SHP77 treated with DMSO at 0.1 percent for 48 hours (cell line): ENCODE data around the gene CDC42BPG.
"Not testable (repeated sequence)": the region's sequence is repeated elsewhere in the genome, so short reads cannot be mapped to it uniquely, and the experiment has no call there.

Experiments
- DNase-seq: peaks from one replicate; lab custom pipeline; 2025; lab: John Stamatoyannopoulos, UW

CDC42BPG gene

GRCh38 chr11:64835616-64836447 lies 8.6 kb downstream of the CDC42BPG start:
- DNase-seq: no peak

- no peak for DNase-seq
Observed at GRCh38 chr11:64834723-64835615, 9.5 kb downstream of the CDC42BPG start.

DNA sequence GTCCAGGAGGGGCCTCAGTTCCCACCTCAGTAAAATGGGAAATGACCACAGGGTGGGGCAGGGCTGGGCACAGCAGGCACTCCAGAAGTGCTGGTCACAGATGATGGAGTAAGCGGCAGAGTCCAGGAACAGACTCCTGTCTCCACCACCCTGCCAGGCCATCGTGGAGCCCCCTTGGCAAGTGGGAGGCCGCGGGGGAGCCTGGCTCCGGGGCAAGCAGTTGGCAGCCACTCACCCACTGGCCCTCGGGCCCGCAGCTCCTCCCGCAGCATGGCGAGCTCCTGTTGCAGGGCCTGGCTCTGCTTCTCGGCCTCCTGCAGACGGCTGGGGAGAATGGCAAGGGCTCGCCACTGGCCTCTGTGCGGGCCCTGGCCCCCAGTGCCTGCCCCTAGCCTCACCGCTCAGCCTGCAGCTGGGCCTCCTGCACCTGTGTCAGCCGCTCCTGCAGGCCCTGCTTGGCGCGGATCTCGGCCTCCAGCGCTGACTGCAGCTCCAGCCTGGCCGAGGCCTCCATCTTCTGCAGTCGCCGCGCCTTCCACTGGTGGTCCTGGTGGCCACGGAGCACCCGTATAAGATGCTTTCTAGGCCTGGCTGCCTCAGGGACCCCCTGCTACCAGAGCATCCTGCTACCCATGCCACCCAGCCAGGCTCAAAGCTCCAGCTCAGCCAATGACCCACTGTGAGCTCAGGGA lies 10.3 kb downstream of the CDC42BPG start:
- no peak for DNase-seq

GRCh38 chr11:64833509-64833908 lies 10.9 kb downstream of the CDC42BPG start:
- DNase-seq: no peak

DNA sequence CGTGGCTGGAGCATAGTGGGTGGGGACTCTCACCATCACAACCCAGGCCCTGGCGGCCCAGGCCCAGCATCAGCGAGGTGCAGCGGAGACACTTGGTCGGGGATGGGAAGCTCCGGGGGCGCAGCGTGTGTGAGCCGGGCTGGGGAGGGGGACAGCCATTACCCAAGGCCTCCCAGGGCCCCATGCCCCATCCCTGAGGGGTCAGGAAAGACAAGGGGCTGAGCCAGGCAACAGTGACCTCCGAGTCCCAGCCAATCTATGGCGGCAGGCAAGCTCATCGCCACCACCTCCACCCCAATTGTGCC lies 11.3 kb downstream of the CDC42BPG start:
- no peak for DNase-seq

DNA sequence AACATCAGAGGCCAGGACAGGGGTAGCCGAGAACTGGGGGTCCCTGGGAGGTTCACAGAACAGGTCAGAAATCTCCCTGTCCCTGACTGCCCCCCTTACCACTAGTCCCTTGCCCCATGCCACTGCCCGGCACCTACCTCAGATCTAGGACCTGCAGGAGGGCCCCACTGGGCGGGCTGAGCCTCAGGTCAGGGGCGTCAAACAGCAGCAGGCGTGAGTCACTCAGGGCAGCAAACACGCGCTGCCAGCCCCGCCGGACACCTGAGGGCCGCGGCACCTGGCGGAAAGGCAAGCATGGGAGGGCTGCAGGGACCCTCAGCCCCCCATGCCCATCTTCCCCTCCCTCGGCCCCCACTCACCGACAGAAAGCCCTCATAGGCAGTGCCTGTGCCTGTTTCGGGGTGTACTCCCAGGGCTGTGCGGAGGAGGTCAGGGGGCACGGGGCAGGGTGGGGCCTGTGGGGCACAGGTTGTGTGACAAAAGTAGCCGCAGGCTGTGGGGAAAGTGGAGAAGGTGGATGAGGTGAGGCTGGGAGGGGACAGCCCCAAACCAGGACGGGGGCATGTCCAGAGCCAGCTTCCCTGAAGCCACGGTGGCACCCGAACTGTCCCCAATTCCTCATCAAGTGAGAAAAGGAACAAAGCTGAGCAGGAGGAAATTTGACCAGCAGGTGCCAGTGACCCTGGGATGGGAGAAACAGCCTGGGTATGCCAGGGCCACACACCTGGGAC lies 11.8 kb downstream of the CDC42BPG start:
- no peak for DNase-seq

DNA sequence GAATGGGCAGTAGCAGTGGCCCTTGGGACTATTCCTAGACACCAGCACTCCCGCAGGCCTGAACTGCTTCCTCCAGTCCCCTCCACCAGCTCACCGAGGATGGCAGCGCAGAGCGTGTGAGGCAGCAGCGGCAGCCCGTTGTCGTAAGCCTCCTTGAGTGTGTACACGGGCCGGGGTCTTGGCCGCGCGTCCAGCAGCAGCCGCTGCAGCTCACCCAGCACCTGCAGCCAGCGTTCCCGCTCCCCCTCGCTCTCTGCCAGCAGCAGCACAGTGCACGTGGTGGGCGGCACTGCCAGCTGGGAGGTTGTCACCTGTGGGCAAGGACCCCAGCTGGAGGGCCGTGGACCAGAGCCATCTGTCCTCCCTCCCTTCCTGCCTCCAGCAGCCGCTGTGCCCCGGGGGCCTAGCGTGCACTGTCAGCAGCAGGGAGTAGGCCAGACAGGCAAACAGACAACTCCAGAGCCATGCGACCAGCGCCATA lies 13.0 kb downstream of the CDC42BPG start:
- DNase-seq: peak; percentile 76

DNA sequence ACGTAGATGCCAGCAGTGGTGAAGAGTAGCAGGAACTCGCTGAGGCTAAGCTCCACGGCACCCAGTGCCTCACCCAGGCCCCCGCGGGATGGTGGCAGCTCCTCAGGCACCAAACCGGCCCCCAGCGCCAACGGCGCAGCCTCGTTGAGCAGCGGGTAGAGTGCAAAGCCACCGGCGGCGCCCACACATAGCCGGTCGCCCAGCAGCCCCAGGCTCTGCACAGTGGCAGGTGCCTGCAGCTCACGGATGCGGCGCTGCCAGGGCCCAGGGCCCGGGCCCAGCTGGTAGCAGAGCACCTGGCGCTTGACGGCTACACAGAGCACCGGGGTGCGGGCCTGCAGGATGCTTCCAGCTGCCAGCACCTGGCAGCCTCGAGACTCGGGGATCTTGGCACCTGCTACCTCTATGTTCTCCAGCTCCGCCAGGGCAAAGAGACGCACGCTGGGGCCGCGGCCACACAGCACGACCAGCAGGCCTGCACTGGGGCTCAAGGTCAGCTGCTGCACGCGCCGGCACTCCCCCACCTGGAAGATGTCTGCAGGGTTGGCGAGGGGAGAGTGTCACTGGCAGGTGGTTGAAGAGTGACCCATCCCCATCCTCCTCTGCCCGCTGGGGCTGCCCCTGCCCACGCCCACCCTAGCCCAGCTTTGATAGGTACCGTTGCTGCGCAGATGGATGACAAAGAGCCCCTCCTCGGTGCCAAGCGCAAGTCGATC lies 14.8 kb downstream of the CDC42BPG start:
- peak; percentile 85 for DNase-seq

DNA sequence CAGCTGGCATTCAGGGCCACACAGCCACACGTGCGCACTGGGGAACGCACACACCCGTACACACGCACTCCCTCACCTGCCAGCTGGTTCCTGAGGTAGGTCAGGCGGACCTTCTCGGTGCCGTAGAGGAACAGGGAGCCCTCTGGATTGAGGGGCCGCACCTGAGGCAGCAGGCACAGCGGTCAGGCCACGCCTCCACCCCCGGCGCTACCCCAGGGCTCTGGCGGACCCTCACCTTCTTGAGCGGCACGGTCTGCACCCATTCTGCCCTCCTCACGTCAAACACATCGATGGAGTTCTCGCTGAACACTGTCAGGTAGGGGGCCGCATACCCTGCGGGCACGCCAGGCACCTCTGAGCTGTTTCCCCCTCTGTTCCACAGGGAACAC lies 17.0 kb downstream of the CDC42BPG start:
- no peak for DNase-seq

DNA sequence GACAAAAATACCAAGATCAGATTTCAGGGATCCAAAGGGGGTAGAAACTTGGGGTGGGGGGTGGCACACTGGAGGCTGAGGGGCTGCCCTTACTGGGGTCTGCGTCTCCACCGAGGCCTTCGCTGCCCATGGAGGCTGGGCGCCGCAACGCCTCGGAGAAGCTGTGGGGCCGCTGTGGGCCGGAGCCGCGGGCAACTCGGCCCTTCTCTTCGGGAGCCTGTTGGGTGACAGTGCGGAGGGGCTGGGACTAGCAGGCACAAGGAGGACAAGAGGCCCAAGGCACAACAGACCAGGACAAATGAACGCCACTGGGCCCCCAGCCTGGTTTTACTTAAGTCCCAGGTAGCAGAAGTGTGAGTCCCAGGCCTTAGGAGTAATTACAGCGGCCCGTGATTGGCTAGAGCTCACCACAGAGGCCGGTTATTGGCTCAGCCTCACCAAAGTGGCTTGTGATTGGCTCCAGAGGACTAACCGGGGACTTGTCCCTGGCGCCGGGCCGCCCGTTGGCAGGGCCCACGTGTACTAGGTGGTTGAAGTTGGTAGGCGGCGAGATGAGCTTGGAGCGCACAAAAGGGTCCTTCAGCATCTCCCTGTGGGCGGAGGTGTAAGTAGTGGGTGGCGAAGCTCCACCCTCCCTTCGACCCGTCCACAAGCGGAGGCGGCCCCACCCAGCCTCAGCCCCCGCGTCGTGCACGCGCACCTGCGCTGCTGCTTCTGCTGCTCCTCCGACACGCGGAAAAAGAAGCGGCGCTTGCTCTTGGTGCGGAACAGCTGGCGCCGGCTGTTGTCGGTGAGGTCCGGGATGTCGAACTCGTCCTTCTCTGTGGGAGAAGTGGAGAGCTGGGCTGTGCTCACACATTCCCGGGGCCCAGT lies 17.6 kb downstream of the CDC42BPG start:
- DNase-seq: no peak

DNA sequence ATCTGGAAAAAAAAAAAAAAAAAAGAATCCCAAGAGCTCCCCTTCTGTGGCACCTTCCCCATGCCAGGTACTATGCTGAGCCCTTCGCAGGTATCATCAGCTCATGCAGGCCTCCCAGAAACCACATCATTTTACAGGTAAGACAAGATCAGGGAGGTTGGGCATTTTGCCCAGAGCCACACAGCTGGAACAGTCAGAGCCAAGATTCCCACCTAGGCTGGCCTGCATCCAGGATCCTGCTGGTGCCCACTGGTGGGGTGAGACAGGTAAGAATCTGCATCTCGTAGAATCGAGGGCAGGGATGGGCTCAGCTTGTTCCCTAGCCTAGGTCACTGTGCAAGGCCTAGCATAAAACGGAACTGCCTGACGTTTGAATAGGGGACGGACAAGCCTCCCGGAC lies 18.4 kb downstream of the CDC42BPG start:
- no peak for DNase-seq

- no peak for DNase-seq
Observed at GRCh38 chr11:64823568-64824119, 20.8 kb downstream of the CDC42BPG start.

GRCh38 chr11:64817476-64817875 lies 27.0 kb downstream of the CDC42BPG start:
- no peak for DNase-seq

- DNase-seq: not testable (repeated sequence)
Observed at GRCh38 chr11:64815433-64815832, 29.0 kb downstream of the CDC42BPG start.

DNA sequence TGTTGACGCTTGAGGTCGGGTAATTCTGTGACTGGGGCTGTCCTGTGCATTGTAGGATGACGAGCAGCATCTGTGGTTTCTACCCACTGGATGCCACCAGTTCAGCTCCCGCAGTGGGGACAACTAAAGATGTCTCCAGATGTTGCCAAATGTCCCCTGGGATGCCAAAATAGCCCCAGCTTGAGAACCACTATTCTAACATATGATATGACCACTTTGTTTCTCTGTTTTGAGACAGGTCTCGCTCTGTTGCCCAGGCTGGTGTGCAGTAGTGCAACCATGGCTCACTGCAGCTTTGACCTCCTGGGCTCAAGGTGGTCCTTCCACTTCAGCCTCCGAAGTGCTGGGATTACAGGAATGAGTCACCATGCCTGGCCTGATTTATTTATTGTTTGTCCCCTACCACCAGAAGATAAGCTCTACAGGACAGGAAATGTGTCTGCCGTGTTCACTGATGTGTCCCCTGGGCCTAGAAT lies 29.7 kb downstream of the CDC42BPG start:
- DNase-seq: no peak

GRCh38 chr11:64813826-64814225 lies 30.6 kb downstream of the CDC42BPG start:
- no peak for DNase-seq

GRCh38 chr11:64810891-64811272 lies 33.6 kb downstream of the CDC42BPG start:
- peak; percentile 62 for DNase-seq

GRCh38 chr11:64810271-64810890 lies 34.1 kb downstream of the CDC42BPG start, which contains the start of gene MEN1:
Gene MEN1, minus strand, starts transcription at chr11:64810551. Its CDS starts 442 bp downstream, at chr11:64810109.
- DNase-seq: peak; percentile 93

DNA sequence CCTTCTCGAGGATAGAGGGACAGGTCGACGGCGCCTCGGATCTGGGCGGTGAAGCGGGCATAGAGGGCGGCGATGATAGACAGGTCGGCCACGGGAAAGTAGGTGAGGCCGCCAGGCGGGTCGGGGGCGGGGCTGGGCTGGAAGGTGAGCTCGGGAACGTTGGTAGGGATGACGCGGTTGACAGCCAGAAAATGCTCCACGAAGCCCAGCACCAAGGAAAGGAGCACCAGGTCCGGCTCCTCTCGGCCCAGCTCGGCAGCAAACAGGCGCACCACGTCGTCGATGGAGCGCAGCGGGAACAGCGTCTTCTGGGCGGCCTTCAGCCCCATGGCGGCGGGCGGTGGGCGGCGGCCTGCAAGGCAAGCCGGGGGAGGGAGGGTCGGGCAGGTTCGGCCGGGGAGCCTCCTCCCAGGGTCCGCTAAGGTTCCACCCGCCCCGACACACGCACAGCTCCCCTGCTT lies 34.6 kb downstream of the CDC42BPG start:
- no peak for DNase-seq
